ENCODE results near the gene MYADML2. TPM values are rescaled to one million over a fixed set of nuclear protein-coding genes. Genes with fewer than 3 reads are reported as not detected.

The MYADML2 gene
- total and polyA plus RNA-seq, 2 of the 8 experiments (the other 6 are each of a cell fraction or from before 2014, with no cell fraction given): 0.26 to 0.47 TPM

DNA sequence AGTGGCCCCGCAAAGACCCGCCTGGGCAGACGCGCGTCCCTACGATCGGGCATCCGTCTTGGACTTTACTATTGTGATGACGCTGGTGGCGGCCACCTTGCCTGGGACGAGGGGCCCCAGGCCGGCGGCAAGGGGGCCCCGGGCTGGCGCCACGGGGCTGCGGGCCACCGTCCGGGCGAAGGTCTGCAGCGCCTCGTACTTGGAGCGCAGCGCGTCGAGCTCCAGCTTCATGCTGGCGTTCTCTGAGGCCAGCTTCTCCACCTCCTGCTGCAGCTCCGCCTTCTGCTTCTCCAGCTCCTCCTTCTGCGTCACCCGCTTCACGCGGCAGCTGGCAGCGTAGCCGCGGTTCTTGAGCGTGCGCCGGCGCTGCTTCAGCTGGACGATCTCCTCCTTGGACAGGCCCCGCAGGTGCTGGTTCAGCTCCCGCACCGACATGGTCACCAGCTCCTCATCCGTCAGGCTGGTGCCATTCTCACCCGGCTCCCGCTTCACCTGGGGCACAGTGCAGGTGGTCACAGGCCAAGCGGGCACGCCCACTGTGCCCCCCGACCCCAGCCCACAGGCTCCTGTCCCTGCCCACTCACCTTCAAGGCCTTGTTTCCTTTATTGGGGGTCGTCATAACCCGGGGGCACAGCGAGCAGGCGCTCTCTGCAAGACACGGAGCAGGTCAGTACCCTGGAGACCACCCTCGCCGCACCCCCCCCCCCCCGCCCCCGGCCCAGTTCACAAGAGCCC lies 24.3 kb downstream of the MYADML2 start (continued):
- TF ChIP-seq, protein P1, sequence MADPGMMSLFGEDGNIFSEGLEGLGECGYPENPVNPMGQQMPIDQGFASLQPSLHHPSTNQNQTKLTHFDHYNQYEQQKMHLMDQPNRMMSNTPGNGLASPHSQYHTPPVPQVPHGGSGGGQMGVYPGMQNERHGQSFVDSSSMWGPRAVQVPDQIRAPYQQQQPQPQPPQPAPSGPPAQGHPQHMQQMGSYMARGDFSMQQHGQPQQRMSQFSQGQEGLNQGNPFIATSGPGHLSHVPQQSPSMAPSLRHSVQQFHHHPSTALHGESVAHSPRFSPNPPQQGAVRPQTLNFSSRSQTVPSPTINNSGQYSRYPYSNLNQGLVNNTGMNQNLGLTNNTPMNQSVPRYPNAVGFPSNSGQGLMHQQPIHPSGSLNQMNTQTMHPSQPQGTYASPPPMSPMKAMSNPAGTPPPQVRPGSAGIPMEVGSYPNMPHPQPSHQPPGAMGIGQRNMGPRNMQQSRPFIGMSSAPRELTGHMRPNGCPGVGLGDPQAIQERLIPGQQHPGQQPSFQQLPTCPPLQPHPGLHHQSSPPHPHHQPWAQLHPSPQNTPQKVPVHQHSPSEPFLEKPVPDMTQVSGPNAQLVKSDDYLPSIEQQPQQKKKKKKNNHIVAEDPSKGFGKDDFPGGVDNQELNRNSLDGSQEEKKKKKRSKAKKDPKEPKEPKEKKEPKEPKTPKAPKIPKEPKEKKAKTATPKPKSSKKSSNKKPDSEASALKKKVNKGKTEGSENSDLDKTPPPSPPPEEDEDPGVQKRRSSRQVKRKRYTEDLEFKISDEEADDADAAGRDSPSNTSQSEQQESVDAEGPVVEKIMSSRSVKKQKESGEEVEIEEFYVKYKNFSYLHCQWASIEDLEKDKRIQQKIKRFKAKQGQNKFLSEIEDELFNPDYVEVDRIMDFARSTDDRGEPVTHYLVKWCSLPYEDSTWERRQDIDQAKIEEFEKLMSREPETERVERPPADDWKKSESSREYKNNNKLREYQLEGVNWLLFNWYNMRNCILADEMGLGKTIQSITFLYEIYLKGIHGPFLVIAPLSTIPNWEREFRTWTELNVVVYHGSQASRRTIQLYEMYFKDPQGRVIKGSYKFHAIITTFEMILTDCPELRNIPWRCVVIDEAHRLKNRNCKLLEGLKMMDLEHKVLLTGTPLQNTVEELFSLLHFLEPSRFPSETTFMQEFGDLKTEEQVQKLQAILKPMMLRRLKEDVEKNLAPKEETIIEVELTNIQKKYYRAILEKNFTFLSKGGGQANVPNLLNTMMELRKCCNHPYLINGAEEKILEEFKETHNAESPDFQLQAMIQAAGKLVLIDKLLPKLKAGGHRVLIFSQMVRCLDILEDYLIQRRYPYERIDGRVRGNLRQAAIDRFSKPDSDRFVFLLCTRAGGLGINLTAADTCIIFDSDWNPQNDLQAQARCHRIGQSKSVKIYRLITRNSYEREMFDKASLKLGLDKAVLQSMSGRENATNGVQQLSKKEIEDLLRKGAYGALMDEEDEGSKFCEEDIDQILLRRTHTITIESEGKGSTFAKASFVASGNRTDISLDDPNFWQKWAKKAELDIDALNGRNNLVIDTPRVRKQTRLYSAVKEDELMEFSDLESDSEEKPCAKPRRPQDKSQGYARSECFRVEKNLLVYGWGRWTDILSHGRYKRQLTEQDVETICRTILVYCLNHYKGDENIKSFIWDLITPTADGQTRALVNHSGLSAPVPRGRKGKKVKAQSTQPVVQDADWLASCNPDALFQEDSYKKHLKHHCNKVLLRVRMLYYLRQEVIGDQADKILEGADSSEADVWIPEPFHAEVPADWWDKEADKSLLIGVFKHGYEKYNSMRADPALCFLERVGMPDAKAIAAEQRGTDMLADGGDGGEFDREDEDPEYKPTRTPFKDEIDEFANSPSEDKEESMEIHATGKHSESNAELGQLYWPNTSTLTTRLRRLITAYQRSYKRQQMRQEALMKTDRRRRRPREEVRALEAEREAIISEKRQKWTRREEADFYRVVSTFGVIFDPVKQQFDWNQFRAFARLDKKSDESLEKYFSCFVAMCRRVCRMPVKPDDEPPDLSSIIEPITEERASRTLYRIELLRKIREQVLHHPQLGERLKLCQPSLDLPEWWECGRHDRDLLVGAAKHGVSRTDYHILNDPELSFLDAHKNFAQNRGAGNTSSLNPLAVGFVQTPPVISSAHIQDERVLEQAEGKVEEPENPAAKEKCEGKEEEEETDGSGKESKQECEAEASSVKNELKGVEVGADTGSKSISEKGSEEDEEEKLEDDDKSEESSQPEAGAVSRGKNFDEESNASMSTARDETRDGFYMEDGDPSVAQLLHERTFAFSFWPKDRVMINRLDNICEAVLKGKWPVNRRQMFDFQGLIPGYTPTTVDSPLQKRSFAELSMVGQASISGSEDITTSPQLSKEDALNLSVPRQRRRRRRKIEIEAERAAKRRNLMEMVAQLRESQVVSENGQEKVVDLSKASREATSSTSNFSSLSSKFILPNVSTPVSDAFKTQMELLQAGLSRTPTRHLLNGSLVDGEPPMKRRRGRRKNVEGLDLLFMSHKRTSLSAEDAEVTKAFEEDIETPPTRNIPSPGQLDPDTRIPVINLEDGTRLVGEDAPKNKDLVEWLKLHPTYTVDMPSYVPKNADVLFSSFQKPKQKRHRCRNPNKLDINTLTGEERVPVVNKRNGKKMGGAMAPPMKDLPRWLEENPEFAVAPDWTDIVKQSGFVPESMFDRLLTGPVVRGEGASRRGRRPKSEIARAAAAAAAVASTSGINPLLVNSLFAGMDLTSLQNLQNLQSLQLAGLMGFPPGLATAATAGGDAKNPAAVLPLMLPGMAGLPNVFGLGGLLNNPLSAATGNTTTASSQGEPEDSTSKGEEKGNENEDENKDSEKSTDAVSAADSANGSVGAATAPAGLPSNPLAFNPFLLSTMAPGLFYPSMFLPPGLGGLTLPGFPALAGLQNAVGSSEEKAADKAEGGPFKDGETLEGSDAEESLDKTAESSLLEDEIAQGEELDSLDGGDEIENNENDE (IDR thresholded peaks at IDR 0.05; ENCODE audit: insufficient replicate concordance, low read length): no peak
- TF ChIP-seq HDAC6 (IDR thresholded peaks at IDR 0.05; ENCODE audit: low read depth, low read length) (no peak), CBX8 (IDR thresholded peaks at IDR 0.05; ENCODE audit: borderline replicate concordance, low read depth, low read length) (no peak), NANOG (IDR thresholded peaks at IDR 0.05; ENCODE audit: insufficient read depth, low read depth, low read length, poor library complexity, severe bottlenecking) (no peak)
- TF ChIP-seq, protein P2, sequence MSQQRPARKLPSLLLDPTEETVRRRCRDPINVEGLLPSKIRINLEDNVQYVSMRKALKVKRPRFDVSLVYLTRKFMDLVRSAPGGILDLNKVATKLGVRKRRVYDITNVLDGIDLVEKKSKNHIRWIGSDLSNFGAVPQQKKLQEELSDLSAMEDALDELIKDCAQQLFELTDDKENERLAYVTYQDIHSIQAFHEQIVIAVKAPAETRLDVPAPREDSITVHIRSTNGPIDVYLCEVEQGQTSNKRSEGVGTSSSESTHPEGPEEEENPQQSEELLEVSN (IDR thresholded peaks at IDR 0.05): no peak
